ENCODE data around the gene P3H3. TPM values are rescaled to one million over a fixed set of nuclear protein-coding genes. Genes with fewer than 3 reads are reported as not detected.

Gene P3H3
- total RNA-seq, 2 donors from 2014 or later, result 1.1 TPM; not detected in 1

GRCh38 chr12:6828781-6829535, 751 bp downstream of the P3H3 start:
- peak overlapping the region; percentile 72 for H3K27ac Mint-ChIP-seq
- peak; percentile 56 for ATAC-seq (replicated peaks)
- H3K4me1 Mint-ChIP-seq, result peaks cover 22% of the 10 kb centered on the region
- peak overlapping the region; percentile 86 for H3K4me3 Mint-ChIP-seq
- H3K36me3 Mint-ChIP-seq (ENCODE audit: low read depth), result no peaks in the 10 kb centered on the region
- H3K27me3 Mint-ChIP-seq, result peaks cover 24% of the 10 kb centered on the region
- H3K9me3 Mint-ChIP-seq, result no peaks in the 10 kb centered on the region

GRCh38 chr12:6829536-6830220, 1.5 kb downstream of the P3H3 start:
- H3K36me3 Mint-ChIP-seq (ENCODE audit: low read depth), result no peaks in the 10 kb centered on the region
- no peak for ATAC-seq (replicated peaks)
- peak overlapping the region; percentile 86 for H3K4me3 Mint-ChIP-seq
- peaks cover 28% of the 10 kb centered on the region for H3K4me1 Mint-ChIP-seq
- H3K27me3 Mint-ChIP-seq, result peaks cover 22% of the 10 kb centered on the region
- H3K27ac Mint-ChIP-seq, result peak overlapping the region; percentile 72
- peaks cover 3% of the 10 kb centered on the region for H3K9me3 Mint-ChIP-seq

DNA sequence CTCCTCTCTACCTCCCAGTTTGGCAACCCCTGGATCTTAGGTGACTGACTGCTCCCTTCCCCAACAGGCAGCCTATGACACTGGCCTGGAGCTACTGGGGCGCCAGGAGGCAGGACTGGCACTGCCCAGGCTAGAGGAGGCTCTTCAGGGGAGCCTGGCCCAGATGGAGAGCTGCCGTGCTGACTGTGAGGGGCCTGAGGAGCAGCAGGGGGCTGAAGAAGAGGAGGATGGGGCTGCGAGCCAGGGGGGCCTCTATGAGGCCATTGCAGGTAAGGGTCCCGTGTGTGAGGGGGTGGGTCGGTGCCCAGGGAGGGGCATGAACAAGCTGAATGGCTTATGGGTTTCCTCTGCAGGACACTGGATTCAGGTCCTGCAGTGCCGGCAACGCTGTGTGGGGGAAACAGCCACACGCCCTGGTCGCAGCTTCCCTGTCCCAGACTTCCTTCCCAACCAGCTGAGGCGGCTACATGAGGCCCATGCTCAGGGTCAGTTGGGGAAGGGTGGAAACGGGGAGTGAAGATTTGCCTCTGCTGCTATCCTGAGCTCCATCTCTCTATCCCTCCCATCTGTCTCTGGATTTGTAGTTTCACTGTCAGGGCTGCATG, 2.2 kb downstream of the P3H3 start:
- peak overlapping the region; percentile 86 for H3K4me3 Mint-ChIP-seq
- no peak overlapping the region for H3K27ac Mint-ChIP-seq

GRCh38 chr12:6830999-6831398, 2.8 kb downstream of the P3H3 start:
- peaks cover 28% of the 10 kb centered on the region for H3K4me1 Mint-ChIP-seq
- H3K9me3 Mint-ChIP-seq, result peaks cover 3% of the 10 kb centered on the region
- H3K27me3 Mint-ChIP-seq, result peaks cover 14% of the 10 kb centered on the region
- H3K4me3 Mint-ChIP-seq, result no peak overlapping the region
- H3K36me3 Mint-ChIP-seq (ENCODE audit: low read depth), result no peaks in the 10 kb centered on the region
- H3K27ac Mint-ChIP-seq, result no peak overlapping the region
- no peak for ATAC-seq (replicated peaks)

More for the DNA sequence above, 2.2 kb downstream of the P3H3 start:
- Mint-ChIP-seq H3K4me1 (peaks cover 26% of the 10 kb centered on the region), H3K9me3 (peaks cover 3% of the 10 kb centered on the region), H3K36me3 (ENCODE audit: low read depth) (no peaks in the 10 kb centered on the region), H3K27me3 (peaks cover 16% of the 10 kb centered on the region)
- ATAC-seq (replicated peaks), result no peak

DNA sequence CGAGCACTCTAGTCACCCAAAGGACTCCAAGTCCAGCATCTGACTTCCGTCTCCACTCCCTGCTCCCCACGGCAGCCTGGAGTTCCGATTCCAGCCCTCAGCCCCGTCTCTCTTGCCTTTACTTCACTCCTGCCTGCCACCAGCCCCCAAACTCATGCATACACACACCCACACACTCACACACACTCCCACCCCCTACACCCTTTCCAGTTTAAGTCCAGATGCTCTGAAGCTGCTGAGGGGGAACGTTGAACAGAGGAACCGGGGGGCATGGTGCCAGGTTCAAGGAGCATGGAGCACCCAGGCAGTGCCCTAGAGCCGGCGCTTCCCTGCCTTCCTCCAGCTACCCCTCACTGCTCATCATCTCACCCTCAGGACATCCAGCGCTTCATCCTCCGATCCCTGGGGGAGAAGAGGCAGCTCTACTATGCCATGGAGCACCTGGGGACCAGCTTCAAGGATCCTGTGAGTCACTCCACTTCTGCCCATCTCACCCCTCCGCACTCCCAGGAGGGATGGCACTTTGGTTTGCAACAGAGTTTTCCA, 3.3 kb downstream of the P3H3 start:
- ATAC-seq (replicated peaks), result no peak
- Mint-ChIP-seq H3K36me3 (ENCODE audit: low read depth) (no peaks in the 10 kb centered on the region), H3K9me3 (peaks cover 3% of the 10 kb centered on the region), H3K4me1 (peaks cover 28% of the 10 kb centered on the region), H3K4me3 (no peak overlapping the region), H3K27ac (no peak overlapping the region), H3K27me3 (peaks cover 14% of the 10 kb centered on the region)

- H3K9me3 Mint-ChIP-seq, result peaks cover 3% of the 10 kb centered on the region
- no peaks in the 10 kb centered on the region for H3K36me3 Mint-ChIP-seq (ENCODE audit: low read depth)
- H3K27me3 Mint-ChIP-seq, result peaks cover 13% of the 10 kb centered on the region
- H3K27ac Mint-ChIP-seq, result no peak overlapping the region
- ATAC-seq (replicated peaks), result no peak
- H3K4me3 Mint-ChIP-seq, result no peak overlapping the region
- H3K4me1 Mint-ChIP-seq, result peaks cover 28% of the 10 kb centered on the region
Measured at GRCh38 chr12:6832125-6832524, 3.9 kb downstream of the P3H3 start.

GRCh38 chr12:6833189-6833890, 5.1 kb downstream of the P3H3 start:
- Mint-ChIP-seq H3K36me3 (ENCODE audit: low read depth) (no peaks in the 10 kb centered on the region), H3K27ac (no peak overlapping the region), H3K4me3 (no peak overlapping the region), H3K27me3 (peaks cover 5% of the 10 kb centered on the region), H3K4me1 (peaks cover 18% of the 10 kb centered on the region), H3K9me3 (peaks cover 3% of the 10 kb centered on the region)
- ATAC-seq (replicated peaks), result no peak

GRCh38 chr12:6834254-6834653, 6.0 kb downstream of the P3H3 start:
- H3K27me3 Mint-ChIP-seq, result peaks cover under 1% of the 10 kb centered on the region
- H3K36me3 Mint-ChIP-seq (ENCODE audit: low read depth), result no peaks in the 10 kb centered on the region
- peaks cover 13% of the 10 kb centered on the region for H3K4me1 Mint-ChIP-seq
- H3K4me3 Mint-ChIP-seq, result no peak overlapping the region
- H3K9me3 Mint-ChIP-seq, result peaks cover 3% of the 10 kb centered on the region
- no peak overlapping the region for H3K27ac Mint-ChIP-seq
- peak; percentile 58 for ATAC-seq (replicated peaks)

DNA sequence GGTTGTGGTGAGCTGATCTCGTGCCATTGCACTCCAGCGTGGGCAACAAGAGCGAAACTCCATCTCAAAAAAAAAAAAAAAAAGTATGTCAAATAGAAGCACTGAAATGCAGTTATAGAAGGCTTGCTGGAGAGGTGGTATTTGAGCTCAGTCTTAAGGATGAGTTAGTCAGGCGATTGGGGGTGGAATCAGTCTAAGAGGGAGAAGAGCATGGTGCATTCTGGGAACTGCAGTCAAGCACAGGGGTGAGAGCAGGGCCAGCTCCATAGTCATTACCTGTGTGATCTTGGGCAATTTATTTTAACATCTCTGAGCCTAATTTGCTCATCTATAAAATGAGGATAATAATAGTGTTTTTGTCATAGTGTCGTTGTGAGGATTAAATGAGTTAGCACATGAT, 6.7 kb downstream of the P3H3 start:
- Mint-ChIP-seq H3K27ac (no peak overlapping the region), H3K9me3 (peaks cover 3% of the 10 kb centered on the region), H3K27me3 (no peaks in the 10 kb centered on the region), H3K36me3 (ENCODE audit: low read depth) (no peaks in the 10 kb centered on the region), H3K4me3 (no peak overlapping the region), H3K4me1 (peaks cover 10% of the 10 kb centered on the region)
- no peak for ATAC-seq (replicated peaks)

- Mint-ChIP-seq H3K4me3 (no peak overlapping the region), H3K9me3 (peaks cover 3% of the 10 kb centered on the region), H3K36me3 (ENCODE audit: low read depth) (no peaks in the 10 kb centered on the region), H3K27ac (no peak overlapping the region), H3K4me1 (peaks cover 10% of the 10 kb centered on the region), H3K27me3 (no peaks in the 10 kb centered on the region)
- ATAC-seq (replicated peaks), result no peak
Measured at GRCh38 chr12:6836851-6837250, 8.6 kb downstream of the P3H3 start.

DNA sequence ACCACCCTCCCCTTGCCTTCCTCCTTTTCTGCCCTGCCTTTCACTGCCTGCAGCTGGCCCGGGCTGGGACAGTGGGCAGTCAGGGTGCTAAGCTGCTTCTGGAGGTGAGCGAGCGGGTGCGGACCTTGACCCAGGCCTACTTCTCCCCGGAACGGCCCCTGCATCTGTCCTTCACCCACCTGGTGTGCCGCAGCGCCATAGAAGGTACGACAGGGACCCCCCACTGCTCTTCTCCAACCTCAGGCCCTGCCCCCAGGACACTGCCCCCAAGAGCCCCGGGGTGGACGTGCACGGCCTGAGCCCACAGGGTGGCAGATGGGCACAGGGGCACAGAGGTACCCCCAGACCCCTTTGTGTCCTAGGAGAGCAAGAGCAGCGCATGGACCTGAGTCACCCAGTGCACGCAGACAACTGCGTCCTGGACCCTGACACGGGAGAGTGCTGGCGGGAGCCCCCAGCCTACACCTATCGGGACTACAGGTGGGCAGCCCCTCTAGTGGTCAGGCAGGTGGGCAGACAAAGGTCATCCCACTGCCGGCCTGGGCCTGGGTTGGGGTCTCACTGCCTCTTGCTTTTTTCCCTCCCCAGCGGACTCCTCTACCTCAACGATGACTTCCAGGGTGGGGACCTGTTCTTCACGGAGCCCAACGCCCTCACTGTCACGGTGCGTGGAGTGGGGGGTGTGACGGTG, 9.3 kb downstream of the P3H3 start:
- no peak for ATAC-seq (replicated peaks)
- H3K27ac Mint-ChIP-seq, result no peak overlapping the region
- H3K36me3 Mint-ChIP-seq (ENCODE audit: low read depth), result no peaks in the 10 kb centered on the region
- no peaks in the 10 kb centered on the region for H3K27me3 Mint-ChIP-seq
- peaks cover 3% of the 10 kb centered on the region for H3K9me3 Mint-ChIP-seq
- H3K4me1 Mint-ChIP-seq, result peaks cover 10% of the 10 kb centered on the region
- no peak overlapping the region for H3K4me3 Mint-ChIP-seq

DNA sequence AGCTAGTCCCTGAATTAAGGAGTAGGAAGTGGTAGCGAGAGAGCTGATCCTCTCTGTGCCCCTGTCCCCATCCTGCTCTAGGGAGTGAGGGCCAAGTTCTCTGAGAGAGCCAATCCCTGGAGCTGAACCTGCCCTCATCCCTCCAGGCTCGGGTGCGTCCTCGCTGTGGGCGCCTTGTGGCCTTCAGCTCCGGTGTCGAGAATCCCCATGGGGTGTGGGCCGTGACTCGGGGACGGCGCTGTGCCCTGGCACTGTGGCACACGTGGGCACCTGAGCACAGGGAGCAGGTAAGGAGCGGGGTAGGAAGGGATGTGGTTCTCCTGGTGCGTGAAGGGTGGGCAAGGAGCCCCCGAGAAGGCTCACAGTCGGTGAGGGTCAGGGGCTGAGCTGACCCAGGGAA, 10.6 kb downstream of the P3H3 start:
- no peak for ATAC-seq (replicated peaks)
- H3K27ac Mint-ChIP-seq, result no peak overlapping the region
- no peaks in the 10 kb centered on the region for H3K36me3 Mint-ChIP-seq (ENCODE audit: low read depth)
- no peaks in the 10 kb centered on the region for H3K27me3 Mint-ChIP-seq
- no peak overlapping the region for H3K4me3 Mint-ChIP-seq
- H3K9me3 Mint-ChIP-seq, result peaks cover 3% of the 10 kb centered on the region
- H3K4me1 Mint-ChIP-seq, result peaks cover 10% of the 10 kb centered on the region

GRCh38 chr12:6839482-6840201, 11.4 kb downstream of the P3H3 start:
- Mint-ChIP-seq H3K4me3 (no peak overlapping the region), H3K9me3 (no peaks in the 10 kb centered on the region), H3K27me3 (no peaks in the 10 kb centered on the region), H3K36me3 (ENCODE audit: low read depth) (no peaks in the 10 kb centered on the region), H3K4me1 (peaks cover 4% of the 10 kb centered on the region), H3K27ac (no peak overlapping the region)
- ATAC-seq (replicated peaks), result no peak

Measured in activated T-helper 17 cell treated with anti-CD3 and anti-CD28 coated beads, Interleukin-2, amount 50 U/mL, for 72 hours (primary cell).